Measurements from ENCODE around the gene SUSD6. TPM values are rescaled to one million over a fixed set of nuclear protein-coding genes. Genes with fewer than 3 reads are reported as not detected.
A peak's percentile ranks its signal among the peaks of the same experiment; 100 is the strongest.

Gene SUSD6
- 20.8 and 34.2 TPM in 2 replicates for total RNA-seq

GRCh38 chr14:69611172-69612013 is at the start of gene SUSD6:
Gene SUSD6 (plus strand): TSS chr14:69611596. CDS start chr14:69658593, 46,997 bp downstream.
- DNase-seq (ENCODE audit: low read depth), result peak; percentile 63

- DNase-seq (ENCODE audit: low read depth), result no peak
Observed at GRCh38 chr14:69561893-69562292, 49.5 kb upstream of the SUSD6 start.

- DNase-seq (ENCODE audit: low read depth), result no peak
Observed at GRCh38 chr14:69567563-69567962, 43.8 kb upstream of the SUSD6 start.

- no peak for DNase-seq (ENCODE audit: low read depth)
Observed at GRCh38 chr14:69569859-69570258, 41.5 kb upstream of the SUSD6 start.

- DNase-seq (ENCODE audit: low read depth), result no peak
Observed at GRCh38 chr14:69570836-69571330, 40.5 kb upstream of the SUSD6 start.

GRCh38 chr14:69571449-69572029 is 39.9 kb upstream of the SUSD6 start:
- no peak for DNase-seq (ENCODE audit: low read depth)

GRCh38 chr14:69572030-69572840 is 39.2 kb upstream of the SUSD6 start:
- no peak for DNase-seq (ENCODE audit: low read depth)

GRCh38 chr14:69572841-69573135 is 38.6 kb upstream of the SUSD6 start:
- DNase-seq (ENCODE audit: low read depth), result no peak

- DNase-seq (ENCODE audit: low read depth), result no peak
Observed at GRCh38 chr14:69573205-69573830, 38.1 kb upstream of the SUSD6 start.

GRCh38 chr14:69573831-69574262 is 37.5 kb upstream of the SUSD6 start:
- DNase-seq (ENCODE audit: low read depth), result no peak

- DNase-seq (ENCODE audit: low read depth), result peak; percentile 25
Observed at GRCh38 chr14:69574263-69574953, 37.0 kb upstream of the SUSD6 start, which contains the start of gene CCDC177. Gene CCDC177 (minus strand): TSS chr14:69574871. CDS start chr14:69573622, 1,249 bp downstream.

- no peak for DNase-seq (ENCODE audit: low read depth)
Observed at GRCh38 chr14:69574954-69575295, 36.5 kb upstream of the SUSD6 start.

GRCh38 chr14:69579476-69579875 is 31.9 kb upstream of the SUSD6 start:
- no peak for DNase-seq (ENCODE audit: low read depth)

- peak; percentile 79 for DNase-seq (ENCODE audit: low read depth)
Observed at GRCh38 chr14:69580009-69580577, 31.3 kb upstream of the SUSD6 start.

- DNase-seq (ENCODE audit: low read depth), result no peak
Observed at GRCh38 chr14:69581316-69581935, 30.0 kb upstream of the SUSD6 start.

GRCh38 chr14:69582212-69582611 is 29.2 kb upstream of the SUSD6 start:
- peak; percentile 34 for DNase-seq (ENCODE audit: low read depth)

GRCh38 chr14:69582829-69583228 is 28.6 kb upstream of the SUSD6 start:
- DNase-seq (ENCODE audit: low read depth), result no peak

GRCh38 chr14:69584389-69584788 is 27.0 kb upstream of the SUSD6 start:
- no peak for DNase-seq (ENCODE audit: low read depth)

GRCh38 chr14:69586404-69586803 is 25.0 kb upstream of the SUSD6 start:
- DNase-seq (ENCODE audit: low read depth), result no peak

GRCh38 chr14:69587389-69587788 is 24.0 kb upstream of the SUSD6 start:
- no peak for DNase-seq (ENCODE audit: low read depth)

GRCh38 chr14:69591317-69591716 is 20.1 kb upstream of the SUSD6 start:
- no peak for DNase-seq (ENCODE audit: low read depth)
